Measurements from ENCODE around the gene SURF1.
"Not testable (repeated sequence)": the region's sequence is repeated elsewhere in the genome, so short reads cannot be mapped to it uniquely, and the experiment has no call there.

GRCh38 chr9:133392308-133392707 lies 36.0 kb upstream of the SURF1 start:
- TF ChIP-seq CTCF (IDR thresholded peaks at IDR 0.05); EZH2 (IDR thresholded peaks at IDR 0.05; ENCODE audit: borderline replicate concordance, insufficient read depth, low read depth, low read length, poor library complexity, severe bottlenecking): not testable (repeated sequence)

Measured in B cell (primary cell).